HL-60 (cell line): ENCODE data around the gene HMX2.

Experiments used
- DNase-seq, 2 experiments: peaks; one replicate each; pipeline ENCODE4 v3.0.0-alpha.2; 2010 to 2020; ENCODE audit warnings: low read depth in 1 of 2, low spot score in 1 of 2
- H3K27ac ChIP-seq: fragments of 250-450 bp; sonication (Bioruptor Pico); replicated peaks from 2 replicates; pipeline ENCODE4 v1.5.1; 2020; ENCODE audit warnings: mild to moderate bottlenecking, moderate library complexity
- H3K27me3 ChIP-seq: fragments of 250-450 bp; sonication (Bioruptor Pico); 2 replicates; pipeline ENCODE4 v1.5.1; 2021; ENCODE audit warnings: mild to moderate bottlenecking, moderate library complexity; ENCODE audit not compliant: insufficient read depth, poor library complexity, severe bottlenecking
- H3K4me3 ChIP-seq: replicated peaks from 2 replicates; pipeline ENCODE4 v1.5.1; 2011; ENCODE audit warnings: mild to moderate bottlenecking, control low read depth, low read length; ENCODE audit not compliant: insufficient read depth
- GABPA ChIP-seq: IDR thresholded peaks from 2 replicates; pipeline ENCODE4 v1.6.1; 2012; ENCODE audit warnings: low read depth
- POLR2AphosphoS5 ChIP-seq: IDR thresholded peaks from 2 replicates; pipeline ENCODE4 v1.6.1; 2012; ENCODE audit warnings: low read depth
- SPI1 ChIP-seq: IDR thresholded peaks from 2 replicates; pipeline ENCODE4 v1.6.1; 2012; ENCODE audit warnings: low read depth, mild to moderate bottlenecking, borderline replicate concordance
- TF ChIP-seq, protein P1 (sequence below): IDR thresholded peaks from 2 replicates; pipeline ENCODE4 v1.6.1; 2012; ENCODE audit warnings: low read depth; ENCODE audit not compliant: insufficient replicate concordance
- TF ChIP-seq, protein P2 (sequence below): IDR thresholded peaks from one replicate; pipeline ENCODE4 v1.5.1; 2011; ENCODE audit warnings: low read length, control low read depth, inconsistent platforms; ENCODE audit not compliant: insufficient read depth

The HMX2 gene

DNA sequence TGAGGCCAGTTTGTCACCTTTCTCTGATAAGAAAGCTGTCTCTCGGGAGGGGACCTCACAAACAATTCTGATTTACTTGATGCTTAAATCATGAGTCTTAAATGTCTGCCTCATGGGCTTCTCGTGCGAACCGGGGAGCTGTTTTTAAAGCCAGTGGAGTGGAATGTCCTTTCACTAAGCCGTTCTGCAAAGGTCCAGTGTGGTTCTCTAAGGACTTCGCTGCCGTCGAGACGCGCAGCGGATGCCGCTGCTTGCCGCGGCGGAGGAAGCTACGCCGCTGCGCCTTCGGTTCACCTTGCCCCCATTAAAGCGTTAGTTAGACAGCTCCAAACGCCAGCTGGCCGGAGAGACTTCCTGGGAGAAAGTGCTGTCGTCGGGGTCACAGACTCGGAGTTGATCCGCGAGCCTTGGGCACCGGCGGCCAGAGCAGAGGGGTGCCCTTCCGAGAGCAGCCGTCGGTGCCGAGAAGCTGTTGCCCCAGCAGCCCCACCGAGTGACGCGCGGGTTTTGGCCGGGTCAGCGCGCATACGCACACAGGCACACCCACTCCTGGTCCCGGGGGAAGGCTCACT is 13.5 kb upstream of the HMX2 start:
- no peak overlapping the region for H3K4me3 ChIP-seq
- TF ChIP-seq POLR2AphosphoS5 (no peak), GABPA (no peak)
- H3K27me3 ChIP-seq = peaks cover 90% of the 10 kb centered on the region
- DNase-seq = no peak
- H3K27ac ChIP-seq = no peak overlapping the region

DNA sequence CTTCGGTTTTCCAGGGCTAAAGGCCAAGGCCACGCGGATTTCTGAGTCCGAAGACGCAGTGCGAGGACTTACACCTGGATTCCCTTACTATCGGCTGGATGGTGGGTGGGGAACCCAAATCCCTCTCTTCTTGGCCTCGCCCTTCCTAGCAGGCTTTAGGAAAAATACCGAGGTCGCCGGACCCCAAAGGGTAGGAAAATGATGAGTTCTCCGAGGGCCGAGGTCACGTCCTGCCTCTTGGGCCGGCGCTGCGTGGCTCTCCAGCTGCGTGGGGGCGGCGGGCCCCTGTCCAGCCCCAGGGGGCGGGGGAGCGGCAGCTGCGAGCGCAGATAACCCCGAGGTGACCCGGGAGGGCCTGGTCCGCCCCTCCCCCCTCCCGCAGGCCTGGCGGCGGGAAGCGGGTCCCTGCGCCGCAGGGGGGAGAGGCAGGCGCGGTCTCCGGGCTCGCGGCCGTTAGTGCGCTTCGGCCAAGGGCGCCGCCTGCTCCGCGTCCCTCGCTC is 13.0 kb upstream of the HMX2 start:
- no peak for DNase-seq
- TF ChIP-seq GABPA (no peak), POLR2AphosphoS5 (no peak), SPI1 (no peak)
- TF ChIP-seq, protein P1, sequence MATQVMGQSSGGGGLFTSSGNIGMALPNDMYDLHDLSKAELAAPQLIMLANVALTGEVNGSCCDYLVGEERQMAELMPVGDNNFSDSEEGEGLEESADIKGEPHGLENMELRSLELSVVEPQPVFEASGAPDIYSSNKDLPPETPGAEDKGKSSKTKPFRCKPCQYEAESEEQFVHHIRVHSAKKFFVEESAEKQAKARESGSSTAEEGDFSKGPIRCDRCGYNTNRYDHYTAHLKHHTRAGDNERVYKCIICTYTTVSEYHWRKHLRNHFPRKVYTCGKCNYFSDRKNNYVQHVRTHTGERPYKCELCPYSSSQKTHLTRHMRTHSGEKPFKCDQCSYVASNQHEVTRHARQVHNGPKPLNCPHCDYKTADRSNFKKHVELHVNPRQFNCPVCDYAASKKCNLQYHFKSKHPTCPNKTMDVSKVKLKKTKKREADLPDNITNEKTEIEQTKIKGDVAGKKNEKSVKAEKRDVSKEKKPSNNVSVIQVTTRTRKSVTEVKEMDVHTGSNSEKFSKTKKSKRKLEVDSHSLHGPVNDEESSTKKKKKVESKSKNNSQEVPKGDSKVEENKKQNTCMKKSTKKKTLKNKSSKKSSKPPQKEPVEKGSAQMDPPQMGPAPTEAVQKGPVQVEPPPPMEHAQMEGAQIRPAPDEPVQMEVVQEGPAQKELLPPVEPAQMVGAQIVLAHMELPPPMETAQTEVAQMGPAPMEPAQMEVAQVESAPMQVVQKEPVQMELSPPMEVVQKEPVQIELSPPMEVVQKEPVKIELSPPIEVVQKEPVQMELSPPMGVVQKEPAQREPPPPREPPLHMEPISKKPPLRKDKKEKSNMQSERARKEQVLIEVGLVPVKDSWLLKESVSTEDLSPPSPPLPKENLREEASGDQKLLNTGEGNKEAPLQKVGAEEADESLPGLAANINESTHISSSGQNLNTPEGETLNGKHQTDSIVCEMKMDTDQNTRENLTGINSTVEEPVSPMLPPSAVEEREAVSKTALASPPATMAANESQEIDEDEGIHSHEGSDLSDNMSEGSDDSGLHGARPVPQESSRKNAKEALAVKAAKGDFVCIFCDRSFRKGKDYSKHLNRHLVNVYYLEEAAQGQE = no peak
- TF ChIP-seq, protein P2, sequence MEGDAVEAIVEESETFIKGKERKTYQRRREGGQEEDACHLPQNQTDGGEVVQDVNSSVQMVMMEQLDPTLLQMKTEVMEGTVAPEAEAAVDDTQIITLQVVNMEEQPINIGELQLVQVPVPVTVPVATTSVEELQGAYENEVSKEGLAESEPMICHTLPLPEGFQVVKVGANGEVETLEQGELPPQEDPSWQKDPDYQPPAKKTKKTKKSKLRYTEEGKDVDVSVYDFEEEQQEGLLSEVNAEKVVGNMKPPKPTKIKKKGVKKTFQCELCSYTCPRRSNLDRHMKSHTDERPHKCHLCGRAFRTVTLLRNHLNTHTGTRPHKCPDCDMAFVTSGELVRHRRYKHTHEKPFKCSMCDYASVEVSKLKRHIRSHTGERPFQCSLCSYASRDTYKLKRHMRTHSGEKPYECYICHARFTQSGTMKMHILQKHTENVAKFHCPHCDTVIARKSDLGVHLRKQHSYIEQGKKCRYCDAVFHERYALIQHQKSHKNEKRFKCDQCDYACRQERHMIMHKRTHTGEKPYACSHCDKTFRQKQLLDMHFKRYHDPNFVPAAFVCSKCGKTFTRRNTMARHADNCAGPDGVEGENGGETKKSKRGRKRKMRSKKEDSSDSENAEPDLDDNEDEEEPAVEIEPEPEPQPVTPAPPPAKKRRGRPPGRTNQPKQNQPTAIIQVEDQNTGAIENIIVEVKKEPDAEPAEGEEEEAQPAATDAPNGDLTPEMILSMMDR = no peak
- Histone ChIP-seq H3K4me3 (peak overlapping the region; percentile 49; the same call in 1 of the 2 replicates), H3K27me3 (peaks cover 92% of the 10 kb centered on the region), H3K27ac (no peak overlapping the region)

DNA sequence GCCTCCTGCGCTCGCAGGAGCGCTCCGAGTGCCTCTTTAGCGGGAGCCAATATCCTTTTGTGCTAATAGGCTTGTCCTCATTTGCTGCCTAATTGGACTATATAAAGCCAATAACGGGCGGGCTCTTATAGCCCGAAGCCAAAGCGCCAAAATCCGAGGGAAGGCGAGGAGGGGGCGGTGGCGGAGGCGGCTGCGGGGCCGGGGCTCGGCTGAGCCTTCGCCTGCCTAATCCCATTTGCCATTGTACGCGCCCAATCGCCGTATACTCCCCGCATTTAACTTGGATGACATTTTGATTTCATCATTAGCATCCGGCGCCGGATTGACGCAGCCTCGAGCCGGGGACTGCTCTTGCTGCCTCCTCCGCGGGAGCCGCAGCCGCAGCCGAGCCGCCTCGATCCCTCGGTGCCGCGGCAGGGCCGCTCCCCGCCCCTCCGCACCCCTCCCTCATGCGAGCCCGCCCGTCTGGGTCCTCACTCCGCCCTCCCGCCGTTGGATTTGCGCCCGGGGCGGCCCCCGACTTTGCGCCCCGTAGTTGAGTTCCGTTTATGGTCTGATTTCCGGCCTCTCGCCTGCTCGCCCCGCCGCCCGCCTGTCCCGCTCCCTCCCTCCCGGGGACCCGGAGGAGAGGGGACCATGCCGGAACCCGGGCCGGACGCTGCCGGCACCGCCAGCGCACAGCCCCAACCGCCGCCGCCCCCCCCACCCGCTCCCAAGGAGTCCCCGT is 12.4 kb upstream of the HMX2 start, which contains the start of gene HMX3:
TSS of gene HMX3 (plus strand) at position 556 of the 727 bp plus-strand sequence. CDS start at position 637, 81 bp downstream.
- H3K27ac ChIP-seq = no peak within 1 kb of the TSS
- H3K27me3 ChIP-seq = peaks cover 94% of the 10 kb centered on the region
- peak within 1 kb of the TSS; percentile 49 for H3K4me3 ChIP-seq
- DNase-seq = peak in 1 of 2 experiments; percentile 36
- TF ChIP-seq GABPA = no peak
- TF ChIP-seq, protein P1 = no peak
- no peak for TF ChIP-seq POLR2AphosphoS5

DNA sequence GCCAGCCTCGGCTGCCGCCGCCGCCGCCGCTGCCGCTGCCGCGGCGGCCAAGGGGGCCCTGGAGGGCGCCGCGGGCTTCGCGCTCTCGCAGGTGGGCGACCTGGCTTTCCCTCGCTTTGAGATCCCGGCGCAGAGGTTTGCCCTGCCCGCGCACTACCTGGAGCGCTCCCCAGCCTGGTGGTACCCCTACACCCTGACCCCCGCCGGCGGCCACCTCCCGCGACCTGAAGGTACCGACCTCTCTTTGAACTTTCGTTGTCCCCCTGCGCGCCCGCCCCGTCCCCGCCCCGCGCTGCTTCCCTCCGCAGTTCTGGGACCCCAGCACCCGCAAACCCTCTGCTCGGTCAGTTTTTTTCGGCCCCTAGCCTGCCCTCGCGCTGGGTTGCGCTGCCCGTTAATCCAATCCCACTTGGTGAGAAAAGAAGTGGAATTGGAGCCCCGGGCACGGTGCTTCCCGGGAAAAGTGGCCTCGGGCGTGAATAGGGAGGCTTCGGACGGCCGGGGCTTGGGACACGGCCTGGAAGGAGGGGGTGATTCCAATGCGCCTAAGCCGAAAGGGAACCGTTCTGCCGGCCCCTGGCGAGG is 11.6 kb upstream of the HMX2 start:
- TF ChIP-seq, protein P2 = no peak
- no peak for TF ChIP-seq POLR2AphosphoS5
- no peak for TF ChIP-seq GABPA
- TF ChIP-seq, protein P1 = no peak
- no peak for TF ChIP-seq SPI1
- DNase-seq = no peak
- Histone ChIP-seq H3K4me3 (peak overlapping the region; percentile 49; the same call in 1 of the 2 replicates), H3K27me3 (peaks cover 94% of the 10 kb centered on the region), H3K27ac (no peak overlapping the region)
